ENCODE results near the gene PRR33.

PRR33 gene

GRCh38 chr11:1896468-1896867 lies 4.8 kb upstream of the PRR33 start:
- Histone ChIP-seq H3K9ac (ENCODE audit: low read depth in 1 of 2, low read length in 2 of 2) (no peak overlapping the region), H3K27ac (ENCODE audit: low read depth in 2 of 2, low read length in 2 of 2) (no peak overlapping the region), H3K36me3 (ENCODE audit: control insufficient read depth in 2 of 2, insufficient read depth in 2 of 2, low read length in 2 of 2) (no peaks in the 10 kb centered on the region), H3K9me3 (ENCODE audit: control insufficient read depth in 2 of 2, low read length in 2 of 2) (no peaks in the 10 kb centered on the region), H3K4me1 (ENCODE audit: control insufficient read depth in 2 of 2, insufficient read depth in 2 of 2, low read length in 2 of 2) (no peaks in the 10 kb centered on the region), H3K27me3 (ENCODE audit: control insufficient read depth in 2 of 2, insufficient read depth in 2 of 2, low read length in 2 of 2) (peaks cover 0 to 2% of the 10 kb centered on the region in 2 donors), H3K4me3 (ENCODE audit: low read length in 2 of 2) (no peak overlapping the region)

- H3K9me3 ChIP-seq (ENCODE audit: control insufficient read depth in 2 of 2, low read length in 2 of 2), result no peaks in the 10 kb centered on the region
- H3K27ac ChIP-seq (ENCODE audit: low read depth in 2 of 2, low read length in 2 of 2), result no peak overlapping the region
- peaks cover 0 to 2% of the 10 kb centered on the region in 2 donors for H3K27me3 ChIP-seq (ENCODE audit: control insufficient read depth in 2 of 2, insufficient read depth in 2 of 2, low read length in 2 of 2)
- no peaks in the 10 kb centered on the region for H3K36me3 ChIP-seq (ENCODE audit: control insufficient read depth in 2 of 2, insufficient read depth in 2 of 2, low read length in 2 of 2)
- no peak overlapping the region for H3K9ac ChIP-seq (ENCODE audit: low read depth in 1 of 2, low read length in 2 of 2)
- H3K4me3 ChIP-seq (ENCODE audit: low read length in 2 of 2), result no peak overlapping the region
- H3K4me1 ChIP-seq (ENCODE audit: control insufficient read depth in 2 of 2, insufficient read depth in 2 of 2, low read length in 2 of 2), result no peaks in the 10 kb centered on the region
These were observed 3.1 kb upstream of the PRR33 start for GRCh38 chr11:1894759-1895158.

GRCh38 chr11:1893581-1894359 lies 2.1 kb upstream of the PRR33 start:
- no peaks in the 10 kb centered on the region for H3K4me1 ChIP-seq (ENCODE audit: control insufficient read depth in 2 of 2, insufficient read depth in 2 of 2, low read length in 2 of 2)
- H3K4me3 ChIP-seq (ENCODE audit: low read length in 2 of 2), result no peak overlapping the region

GRCh38 chr11:1892558-1892957 lies 863 bp upstream of the PRR33 start:
- Histone ChIP-seq H3K4me3 (ENCODE audit: low read length in 2 of 2) (no peak overlapping the region), H3K36me3 (ENCODE audit: control insufficient read depth in 2 of 2, insufficient read depth in 2 of 2, low read length in 2 of 2) (peaks cover 0 to 7% of the 10 kb centered on the region in 2 donors), H3K4me1 (ENCODE audit: control insufficient read depth in 2 of 2, insufficient read depth in 2 of 2, low read length in 2 of 2) (no peaks in the 10 kb centered on the region), H3K9me3 (ENCODE audit: control insufficient read depth in 2 of 2, low read length in 2 of 2) (no peaks in the 10 kb centered on the region), H3K27ac (ENCODE audit: low read depth in 2 of 2, low read length in 2 of 2) (no peak overlapping the region), H3K9ac (ENCODE audit: low read depth in 1 of 2, low read length in 2 of 2) (no peak overlapping the region), H3K27me3 (ENCODE audit: control insufficient read depth in 2 of 2, insufficient read depth in 2 of 2, low read length in 2 of 2) (peaks cover 0 to 2% of the 10 kb centered on the region in 2 donors)

More at GRCh38 chr11:1893581-1894359, 2.1 kb upstream of the PRR33 start:
- Histone ChIP-seq H3K27me3 (ENCODE audit: control insufficient read depth in 2 of 2, insufficient read depth in 2 of 2, low read length in 2 of 2) (peaks cover 0 to 2% of the 10 kb centered on the region in 2 donors), H3K9me3 (ENCODE audit: control insufficient read depth in 2 of 2, low read length in 2 of 2) (no peaks in the 10 kb centered on the region), H3K9ac (ENCODE audit: low read depth in 1 of 2, low read length in 2 of 2) (no peak overlapping the region), H3K27ac (ENCODE audit: low read depth in 2 of 2, low read length in 2 of 2) (no peak overlapping the region), H3K36me3 (ENCODE audit: control insufficient read depth in 2 of 2, insufficient read depth in 2 of 2, low read length in 2 of 2) (no peaks in the 10 kb centered on the region)

- no peaks in the 10 kb centered on the region for H3K4me1 ChIP-seq (ENCODE audit: control insufficient read depth in 2 of 2, insufficient read depth in 2 of 2, low read length in 2 of 2)
- H3K9ac ChIP-seq (ENCODE audit: low read depth in 1 of 2, low read length in 2 of 2), result no peak overlapping the region
- no peak overlapping the region for H3K27ac ChIP-seq (ENCODE audit: low read depth in 2 of 2, low read length in 2 of 2)
- peaks cover 0 to 2% of the 10 kb centered on the region in 2 donors for H3K27me3 ChIP-seq (ENCODE audit: control insufficient read depth in 2 of 2, insufficient read depth in 2 of 2, low read length in 2 of 2)
- no peaks in the 10 kb centered on the region for H3K9me3 ChIP-seq (ENCODE audit: control insufficient read depth in 2 of 2, low read length in 2 of 2)
- H3K36me3 ChIP-seq (ENCODE audit: control insufficient read depth in 2 of 2, insufficient read depth in 2 of 2, low read length in 2 of 2), result peaks cover 0 to 9% of the 10 kb centered on the region in 2 donors
- no peak overlapping the region for H3K4me3 ChIP-seq (ENCODE audit: low read length in 2 of 2)
These were observed 421 bp upstream of the PRR33 start for GRCh38 chr11:1892116-1892515.

GRCh38 chr11:1890856-1891830 lies 552 bp downstream of the PRR33 start:
- Histone ChIP-seq H3K27ac (ENCODE audit: low read depth in 2 of 2, low read length in 2 of 2) (no peak overlapping the region), H3K4me3 (ENCODE audit: low read length in 2 of 2) (no peak overlapping the region), H3K4me1 (ENCODE audit: control insufficient read depth in 2 of 2, insufficient read depth in 2 of 2, low read length in 2 of 2) (no peaks in the 10 kb centered on the region), H3K36me3 (ENCODE audit: control insufficient read depth in 2 of 2, insufficient read depth in 2 of 2, low read length in 2 of 2) (peaks cover 0 to 11% of the 10 kb centered on the region in 2 donors), H3K27me3 (ENCODE audit: control insufficient read depth in 2 of 2, insufficient read depth in 2 of 2, low read length in 2 of 2) (no peaks in the 10 kb centered on the region), H3K9me3 (ENCODE audit: control insufficient read depth in 2 of 2, low read length in 2 of 2) (no peaks in the 10 kb centered on the region), H3K9ac (ENCODE audit: low read depth in 1 of 2, low read length in 2 of 2) (no peak overlapping the region)

- Histone ChIP-seq H3K9ac (ENCODE audit: low read depth in 1 of 2, low read length in 2 of 2) (no peak overlapping the region), H3K4me3 (ENCODE audit: low read length in 2 of 2) (no peak overlapping the region), H3K36me3 (ENCODE audit: control insufficient read depth in 2 of 2, insufficient read depth in 2 of 2, low read length in 2 of 2) (peaks cover 8 to 19% of the 10 kb centered on the region in 2 donors), H3K27ac (ENCODE audit: low read depth in 2 of 2, low read length in 2 of 2) (no peak overlapping the region), H3K4me1 (ENCODE audit: control insufficient read depth in 2 of 2, insufficient read depth in 2 of 2, low read length in 2 of 2) (no peaks in the 10 kb centered on the region), H3K27me3 (ENCODE audit: control insufficient read depth in 2 of 2, insufficient read depth in 2 of 2, low read length in 2 of 2) (no peaks in the 10 kb centered on the region), H3K9me3 (ENCODE audit: control insufficient read depth in 2 of 2, low read length in 2 of 2) (no peaks in the 10 kb centered on the region)
These were observed 1.5 kb downstream of the PRR33 start for GRCh38 chr11:1889941-1890855.

GRCh38 chr11:1889224-1889930 lies 2.3 kb downstream of the PRR33 start:
- Histone ChIP-seq H3K27me3 (ENCODE audit: control insufficient read depth in 2 of 2, insufficient read depth in 2 of 2, low read length in 2 of 2) (no peaks in the 10 kb centered on the region), H3K4me3 (ENCODE audit: low read length in 2 of 2) (no peak overlapping the region), H3K9ac (ENCODE audit: low read depth in 1 of 2, low read length in 2 of 2) (no peak overlapping the region), H3K27ac (ENCODE audit: low read depth in 2 of 2, low read length in 2 of 2) (peak overlapping the region in 1 of 2 donors; percentile 9), H3K9me3 (ENCODE audit: control insufficient read depth in 2 of 2, low read length in 2 of 2) (no peaks in the 10 kb centered on the region), H3K4me1 (ENCODE audit: control insufficient read depth in 2 of 2, insufficient read depth in 2 of 2, low read length in 2 of 2) (no peaks in the 10 kb centered on the region), H3K36me3 (ENCODE audit: control insufficient read depth in 2 of 2, insufficient read depth in 2 of 2, low read length in 2 of 2) (peaks cover 8 to 27% of the 10 kb centered on the region in 2 donors)

GRCh38 chr11:1888811-1889210 lies 2.9 kb downstream of the PRR33 start:
- Histone ChIP-seq H3K27ac (ENCODE audit: low read depth in 2 of 2, low read length in 2 of 2) (peak overlapping the region in 1 of 2 donors; percentile 9), H3K27me3 (ENCODE audit: control insufficient read depth in 2 of 2, insufficient read depth in 2 of 2, low read length in 2 of 2) (no peaks in the 10 kb centered on the region), H3K36me3 (ENCODE audit: control insufficient read depth in 2 of 2, insufficient read depth in 2 of 2, low read length in 2 of 2) (peaks cover 8 to 31% of the 10 kb centered on the region in 2 donors), H3K4me3 (ENCODE audit: low read length in 2 of 2) (no peak overlapping the region), H3K9me3 (ENCODE audit: control insufficient read depth in 2 of 2, low read length in 2 of 2) (no peaks in the 10 kb centered on the region), H3K9ac (ENCODE audit: low read depth in 1 of 2, low read length in 2 of 2) (no peak overlapping the region), H3K4me1 (ENCODE audit: control insufficient read depth in 2 of 2, insufficient read depth in 2 of 2, low read length in 2 of 2) (no peaks in the 10 kb centered on the region)

Data from mucosa of rectum (tissue), 2 donors.